Stimulated activated CD4-positive, alpha-beta T cell treated with anti-CD3 and anti-CD28 coated beads, Interleukin-1b, Interleukin-23, amount 100 ng/mL, for 24 hours (primary cell): ENCODE data around the gene COQ4.

Experiments used
- DNase-seq, 4 experiments: peaks; one replicate each; pipeline ENCODE4 v3.0.0-alpha.2; 2020; ENCODE audit warnings: low read depth in 4 of 4, low spot score in 1 of 4

The COQ4 gene

DNA sequence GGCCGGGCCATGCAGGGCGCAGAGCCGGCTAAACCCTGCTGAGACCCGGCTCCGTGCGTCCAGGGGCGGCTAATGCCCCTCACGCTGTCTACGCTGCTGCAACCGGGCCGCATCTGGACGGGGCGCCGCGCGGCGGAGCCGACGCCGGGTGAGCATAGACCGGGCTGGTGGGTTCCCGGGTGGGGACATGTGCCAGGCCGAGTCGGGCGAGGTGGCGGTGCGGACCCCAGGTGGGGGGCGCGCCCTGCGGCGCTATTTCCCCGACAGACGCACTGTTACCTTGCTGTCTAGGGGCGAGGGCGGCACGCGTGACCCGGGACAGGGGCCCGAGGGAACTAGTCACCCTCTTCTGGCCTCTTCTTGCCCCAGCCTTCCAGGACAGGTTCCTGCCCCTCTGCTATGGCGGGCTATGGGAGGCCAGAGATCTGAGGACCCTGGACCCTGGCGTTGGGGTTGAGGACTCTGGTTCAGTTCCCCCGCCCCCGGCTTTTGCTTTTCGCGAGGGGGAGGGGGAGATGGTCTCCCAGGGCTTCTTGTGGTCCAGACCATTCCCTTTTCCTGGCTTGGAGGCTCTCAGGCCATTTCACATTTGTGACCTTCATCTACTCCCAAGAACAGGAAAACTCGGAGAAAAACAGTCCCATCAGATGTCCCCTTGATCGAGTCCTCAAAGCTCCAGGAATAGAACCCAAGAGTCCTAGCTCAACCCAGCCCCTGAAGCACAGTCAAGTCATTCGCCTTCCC lies 18.2 kb downstream of the COQ4 start:
- DNase-seq = peak in 1 of 4 experiments; percentile 9

DNA sequence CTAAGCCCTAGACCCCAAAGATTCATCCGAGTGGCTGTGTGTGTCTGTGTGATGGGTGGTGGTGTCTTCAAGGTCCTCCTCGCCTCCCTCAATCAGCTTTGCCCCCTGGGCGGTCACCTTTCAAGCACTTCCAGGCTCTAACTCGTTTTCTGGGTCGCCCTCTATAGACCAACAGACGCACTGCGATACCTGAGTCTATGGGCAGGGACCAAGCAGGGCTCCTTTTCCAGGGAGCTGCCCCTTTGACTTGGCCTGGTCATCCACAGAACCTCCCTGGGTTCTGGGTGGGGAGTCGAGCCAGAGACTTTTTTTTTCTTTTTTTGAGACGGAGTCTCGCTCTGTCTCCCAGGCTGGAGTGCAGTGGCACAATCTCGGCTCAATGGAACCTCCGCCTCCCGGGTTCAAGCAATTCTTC lies 18.8 kb downstream of the COQ4 start:
- peak in 3 of 4 experiments; percentile 21 to 59 (median 49) for DNase-seq

DNA sequence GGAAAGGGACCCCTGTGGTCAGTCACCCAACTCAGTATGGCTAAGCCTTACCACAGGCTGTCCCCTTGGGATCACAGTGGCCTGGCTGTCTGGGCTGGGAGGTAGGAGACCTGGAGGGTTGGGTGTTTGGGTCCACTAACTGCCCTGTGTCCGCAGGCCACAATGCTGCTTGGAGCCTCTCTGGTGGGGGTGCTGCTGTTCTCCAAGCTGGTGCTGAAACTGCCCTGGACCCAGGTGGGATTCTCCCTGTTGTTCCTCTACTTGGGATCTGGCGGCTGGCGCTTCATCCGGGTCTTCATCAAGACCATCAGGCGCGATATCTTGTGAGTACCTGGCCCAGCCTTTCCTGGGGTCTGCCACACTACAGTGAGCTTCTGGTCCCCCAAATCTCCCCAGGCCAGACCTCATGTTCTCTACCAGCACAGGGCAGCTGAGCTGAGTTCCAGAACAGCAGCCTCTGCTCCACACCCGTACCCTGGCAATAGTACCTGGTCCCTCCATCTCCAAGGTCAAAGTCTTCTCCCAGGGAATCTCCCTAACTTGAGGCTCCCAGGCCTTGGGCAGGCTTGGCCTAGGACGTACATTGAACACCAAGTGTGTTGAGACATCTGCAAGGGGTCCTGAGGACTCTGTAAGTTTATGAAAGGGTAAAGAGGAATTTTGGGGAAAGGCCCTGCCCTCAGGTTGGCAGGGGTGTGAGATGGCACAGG lies 20.5 kb downstream of the COQ4 start:
- DNase-seq = no peak

DNA sequence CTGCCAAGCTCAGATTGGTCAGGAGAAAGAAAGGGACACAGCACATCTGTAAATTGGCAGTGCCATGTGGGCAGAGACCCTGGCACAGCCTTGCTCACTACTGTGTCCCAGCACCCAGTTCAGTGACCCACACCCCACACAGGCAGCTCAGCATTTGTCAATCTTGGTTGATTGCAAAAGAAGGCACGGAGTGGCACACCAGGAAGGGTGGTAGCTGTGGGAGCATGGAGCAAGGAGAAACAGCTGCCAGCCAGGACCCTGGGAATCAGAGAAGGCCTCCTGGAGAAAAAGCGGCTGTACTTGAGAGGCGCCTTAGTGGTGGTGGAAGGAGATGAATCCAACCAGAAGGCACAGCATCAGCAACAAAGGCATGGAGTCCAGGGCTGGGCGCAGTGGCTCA lies 21.2 kb downstream of the COQ4 start:
- DNase-seq = no peak

DNA sequence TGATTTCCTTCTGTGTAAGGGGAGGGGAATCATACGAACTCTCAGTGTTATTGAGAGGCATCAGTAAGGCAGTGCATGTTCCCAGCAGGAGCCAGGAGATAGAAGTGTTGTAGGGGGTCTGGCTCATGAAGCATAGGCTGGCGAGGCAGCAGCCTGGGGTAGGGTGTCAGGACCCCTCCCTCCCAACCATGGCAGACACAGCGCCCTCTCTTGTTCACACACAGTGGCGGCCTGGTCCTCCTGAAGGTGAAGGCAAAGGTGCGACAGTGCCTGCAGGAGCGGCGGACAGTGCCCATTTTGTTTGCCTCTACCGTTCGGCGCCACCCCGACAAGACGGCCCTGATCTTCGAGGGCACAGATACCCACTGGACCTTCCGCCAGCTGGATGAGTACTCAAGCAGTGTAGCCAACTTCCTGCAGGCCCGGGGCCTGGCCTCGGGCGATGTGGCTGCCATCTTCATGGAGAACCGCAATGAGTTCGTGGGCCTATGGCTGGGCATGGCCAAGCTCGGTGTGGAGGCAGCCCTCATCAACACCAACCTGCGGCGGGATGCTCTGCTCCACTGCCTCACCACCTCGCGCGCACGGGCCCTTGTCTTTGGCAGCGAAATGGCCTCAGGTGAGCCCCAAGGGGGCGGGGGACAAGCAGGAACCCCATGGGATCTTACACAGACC lies 22.4 kb downstream of the COQ4 start:
- DNase-seq = no peak

DNA sequence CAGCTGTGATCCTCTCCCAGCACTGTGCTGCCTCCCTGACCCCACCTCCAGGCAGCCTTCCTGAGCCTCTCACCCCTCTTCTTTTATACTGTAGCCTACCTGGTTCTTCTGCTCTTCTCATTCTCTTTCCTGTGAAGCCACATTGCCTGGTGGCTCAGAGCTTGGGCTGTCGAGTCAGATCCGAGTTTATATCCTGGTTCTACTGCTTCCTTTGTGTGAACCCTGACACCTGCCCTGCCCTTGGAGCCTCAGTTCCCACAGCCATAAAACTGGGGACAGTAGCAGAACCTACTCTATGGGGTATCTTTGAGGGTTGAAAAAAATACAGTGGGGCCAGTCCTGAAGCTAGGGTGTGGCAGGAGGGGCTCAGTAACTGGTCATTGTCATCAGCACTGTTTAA lies 26.5 kb downstream of the COQ4 start:
- DNase-seq = no peak

DNA sequence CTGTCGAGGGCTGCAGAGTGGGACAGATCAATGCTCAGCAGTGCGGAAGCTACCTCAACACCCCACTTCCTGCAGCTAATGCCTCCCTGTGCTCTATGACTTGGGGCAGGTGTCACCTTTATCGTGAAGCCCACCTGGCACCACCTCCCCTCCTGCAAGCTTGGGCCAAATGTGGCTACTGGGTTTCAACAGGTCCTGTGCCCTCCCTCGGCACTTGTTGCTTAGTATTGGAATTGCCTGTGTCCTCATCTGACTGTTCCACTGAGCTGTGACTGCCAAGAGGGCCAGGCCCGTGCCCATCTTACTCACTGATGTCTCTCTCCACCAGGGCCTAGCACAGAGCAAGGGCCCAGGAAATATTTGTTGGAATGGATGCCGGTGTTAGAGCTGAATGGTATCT lies 27.1 kb downstream of the COQ4 start:
- no peak for DNase-seq

DNA sequence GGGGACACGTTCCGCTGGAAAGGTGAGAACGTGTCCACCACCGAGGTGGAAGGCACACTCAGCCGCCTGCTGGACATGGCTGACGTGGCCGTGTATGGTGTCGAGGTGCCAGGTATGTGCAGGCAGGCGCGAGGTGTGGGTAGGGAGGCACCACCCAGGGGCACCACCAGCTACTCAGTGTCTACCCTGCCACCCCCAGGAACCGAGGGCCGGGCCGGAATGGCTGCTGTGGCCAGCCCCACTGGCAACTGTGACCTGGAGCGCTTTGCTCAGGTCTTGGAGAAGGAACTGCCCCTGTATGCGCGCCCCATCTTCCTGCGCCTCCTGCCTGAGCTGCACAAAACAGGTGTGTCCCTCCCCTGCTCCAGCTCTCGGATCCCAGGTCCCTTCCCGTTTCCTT lies 32.8 kb downstream of the COQ4 start:
- DNase-seq = no peak

DNA sequence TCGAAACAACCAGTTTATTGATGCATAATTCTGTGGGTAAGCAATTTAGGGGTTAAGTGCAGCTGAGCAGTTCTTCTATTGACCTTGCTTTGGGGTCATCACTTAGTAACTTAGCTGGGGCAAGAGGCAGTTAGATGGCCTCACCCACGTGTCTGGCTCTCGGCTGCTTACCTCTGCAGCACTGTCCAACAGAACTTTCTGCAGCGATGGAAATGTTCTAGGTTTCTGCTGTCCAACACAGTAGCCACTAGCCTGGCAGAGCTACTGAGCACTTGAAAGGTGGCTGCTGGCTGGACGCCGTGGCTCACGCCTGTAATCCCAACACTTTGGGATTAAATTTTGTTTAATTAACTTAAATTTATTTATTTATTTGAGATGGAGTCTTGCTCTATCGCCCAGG lies 35.5 kb downstream of the COQ4 start:
- DNase-seq = no peak

DNA sequence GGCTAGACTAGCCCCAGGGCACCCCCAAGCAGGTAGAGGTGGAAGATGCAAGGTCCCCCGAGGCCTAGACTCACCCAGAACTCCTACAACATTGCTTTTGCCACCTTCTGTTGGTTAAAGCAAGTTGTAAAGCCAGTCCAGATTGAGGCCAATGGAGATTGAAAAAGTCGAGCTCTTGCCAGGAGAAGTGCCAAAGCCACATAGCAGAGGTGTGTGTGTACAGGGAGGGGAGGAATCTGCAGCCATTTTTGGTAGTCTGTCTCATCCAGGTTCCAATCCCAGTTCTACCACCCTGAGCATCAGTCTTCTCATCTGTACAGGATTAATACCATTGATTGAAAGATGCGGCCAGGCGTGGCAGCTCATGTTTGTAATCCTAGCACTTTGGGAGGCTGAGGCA lies 36.2 kb downstream of the COQ4 start:
- no peak for DNase-seq

DNA sequence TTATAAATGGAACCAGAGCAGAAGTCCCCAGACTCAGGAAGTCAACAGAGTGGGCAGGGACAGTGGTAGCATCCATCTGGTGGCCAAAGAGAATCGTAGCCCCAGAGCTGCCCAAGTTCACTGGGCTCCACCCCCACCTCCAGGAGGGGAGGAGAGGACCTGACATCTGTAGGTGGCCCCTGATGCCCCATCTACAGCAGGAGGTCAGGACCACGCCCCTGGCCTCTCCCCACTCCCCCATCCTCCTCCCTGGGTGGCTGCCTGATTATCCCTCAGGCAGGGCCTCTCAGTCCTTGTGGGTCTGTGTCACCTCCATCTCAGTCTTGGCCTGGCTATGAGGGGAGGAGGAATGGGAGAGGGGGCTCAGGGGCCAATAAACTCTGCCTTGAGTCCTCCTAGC lies 38.2 kb downstream of the COQ4 start:
- DNase-seq = no peak

DNA sequence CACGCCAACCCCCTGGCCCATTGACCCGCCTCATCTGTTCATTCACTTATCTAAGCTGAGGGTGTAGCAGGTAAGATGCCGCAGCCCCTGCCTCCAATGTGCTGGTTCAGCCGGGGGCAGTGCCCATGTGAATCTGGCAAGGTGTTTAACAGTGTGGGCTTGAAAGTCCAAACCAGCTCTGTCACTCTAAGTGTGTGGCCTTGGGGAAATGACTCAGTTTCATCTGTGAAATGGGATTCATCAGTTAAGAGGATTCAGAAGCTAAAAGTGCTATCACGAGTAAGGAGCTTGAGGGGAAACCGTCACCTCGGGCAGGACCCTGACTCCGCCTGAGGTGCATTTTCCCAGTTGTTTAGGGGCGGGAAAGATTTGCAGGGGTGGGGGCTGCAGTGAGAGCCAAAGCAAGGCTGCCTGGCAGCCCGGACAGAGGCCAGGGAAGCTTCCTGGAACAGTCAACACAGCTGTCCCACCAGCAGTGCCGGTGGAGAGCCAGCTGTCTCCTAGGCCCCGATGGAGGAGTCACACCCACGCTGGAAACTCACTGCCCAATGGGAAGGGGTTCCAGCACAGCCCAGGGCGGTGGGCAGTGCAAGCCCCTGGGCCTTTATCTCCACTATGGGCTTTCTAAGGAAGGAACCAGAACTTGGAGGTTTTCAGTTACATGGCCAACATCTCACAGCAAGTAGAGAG lies 38.8 kb downstream of the COQ4 start:
- DNase-seq = no peak

DNA sequence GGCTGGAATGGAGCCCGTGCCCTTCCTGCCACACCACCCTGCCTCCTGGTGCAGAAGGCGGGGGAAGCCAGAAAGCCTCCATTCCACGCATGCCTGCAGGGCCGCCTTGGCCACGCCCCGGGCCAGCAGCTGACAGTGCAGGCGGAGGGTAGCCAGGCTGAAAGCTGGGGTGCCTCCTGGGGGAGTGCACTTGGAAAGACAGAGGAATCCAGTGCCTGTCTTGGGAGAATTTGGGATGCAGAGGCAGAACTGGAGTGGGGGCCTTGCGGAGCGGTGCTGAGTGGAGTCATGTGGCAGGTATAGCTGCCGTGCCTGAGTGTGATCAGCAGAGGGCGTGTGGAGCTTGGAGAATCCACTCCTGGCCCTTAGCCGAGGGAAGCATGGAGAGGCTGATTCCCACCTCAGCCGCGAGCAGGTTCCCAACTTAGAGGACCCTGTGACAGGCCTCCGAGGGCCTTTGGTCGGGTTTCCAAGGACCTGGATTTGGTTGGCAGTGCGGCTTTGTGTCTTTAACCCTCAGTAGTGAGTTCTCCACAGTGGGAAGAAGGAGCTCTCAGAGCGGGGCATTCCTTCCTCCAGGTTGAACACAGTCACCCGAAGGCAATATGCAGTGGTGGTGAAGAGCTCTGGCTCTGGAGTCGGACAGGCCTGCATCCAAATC lies 39.5 kb downstream of the COQ4 start:
- peak; percentile 35 to 62 (median 42) for DNase-seq

DNA sequence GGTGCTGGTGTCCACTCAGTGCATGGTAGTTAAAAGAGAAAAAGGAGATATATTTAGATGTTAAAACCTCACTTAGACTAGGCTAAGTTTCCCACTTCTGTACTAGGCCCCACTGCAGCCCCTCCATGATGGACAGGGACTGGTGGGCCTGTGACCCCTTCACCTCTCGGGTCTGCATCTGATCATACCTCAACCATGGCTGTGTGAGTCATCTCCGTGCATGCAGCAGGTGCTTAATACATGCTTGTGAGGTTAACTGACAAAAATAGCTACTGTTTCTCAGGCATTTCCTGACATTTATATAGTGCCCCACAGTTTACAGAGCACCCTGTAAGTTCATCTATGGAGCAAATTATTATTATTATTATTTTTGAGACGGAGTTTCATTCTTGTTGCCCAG lies 40.1 kb downstream of the COQ4 start:
- no peak for DNase-seq

DNA sequence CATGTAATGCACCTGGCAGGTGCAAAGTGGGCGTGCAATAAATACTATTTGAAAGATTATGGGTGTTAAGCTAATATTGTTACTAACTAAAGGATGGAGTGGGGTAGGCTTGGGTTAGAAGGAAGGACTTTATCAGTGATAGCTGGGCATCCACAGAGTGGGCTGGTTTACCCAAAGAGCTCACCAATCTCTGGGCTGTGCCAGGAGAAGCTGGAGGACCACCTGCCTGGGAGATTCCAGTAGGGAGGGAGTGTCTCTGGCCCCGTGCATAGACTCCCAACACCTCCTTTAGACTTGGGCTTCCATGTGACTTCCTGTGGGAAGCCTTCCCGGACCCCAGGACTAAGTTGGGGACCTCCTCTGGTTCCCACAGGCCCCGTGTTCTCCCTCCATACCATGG lies 42.9 kb downstream of the COQ4 start:
- no peak for DNase-seq

DNA sequence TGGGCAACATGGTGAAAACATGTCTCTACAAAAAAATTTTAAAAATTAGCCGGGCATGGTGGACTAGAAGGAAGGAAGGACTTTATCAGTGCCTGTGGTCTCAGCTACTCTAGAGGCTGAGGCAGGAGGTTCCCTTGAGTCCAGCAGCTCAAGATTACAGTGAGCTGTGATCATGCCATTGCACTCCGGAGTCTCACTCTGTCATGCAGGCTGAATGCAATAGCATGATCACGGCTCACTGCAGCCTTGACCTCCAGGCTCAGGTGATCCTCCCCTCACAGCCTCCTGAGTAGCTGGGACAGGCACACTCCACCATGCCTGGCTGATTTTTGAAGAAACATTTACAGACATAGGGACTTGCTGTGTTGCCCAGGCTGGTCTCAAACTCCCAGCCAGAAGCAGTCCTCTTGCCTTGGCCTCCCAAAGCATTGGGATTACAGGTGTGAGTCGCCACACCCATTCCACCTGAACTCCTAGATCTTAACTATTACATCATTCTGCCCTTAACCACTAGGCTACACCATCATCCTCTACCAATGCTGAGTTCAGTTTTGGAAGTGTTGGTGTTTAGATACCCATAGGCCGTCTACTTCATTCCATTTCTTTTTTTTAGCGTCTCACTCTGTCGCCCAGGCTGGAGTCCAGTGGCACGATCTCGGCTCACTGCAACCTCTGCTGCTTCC lies 46.5 kb downstream of the COQ4 start:
- no peak for DNase-seq

DNA sequence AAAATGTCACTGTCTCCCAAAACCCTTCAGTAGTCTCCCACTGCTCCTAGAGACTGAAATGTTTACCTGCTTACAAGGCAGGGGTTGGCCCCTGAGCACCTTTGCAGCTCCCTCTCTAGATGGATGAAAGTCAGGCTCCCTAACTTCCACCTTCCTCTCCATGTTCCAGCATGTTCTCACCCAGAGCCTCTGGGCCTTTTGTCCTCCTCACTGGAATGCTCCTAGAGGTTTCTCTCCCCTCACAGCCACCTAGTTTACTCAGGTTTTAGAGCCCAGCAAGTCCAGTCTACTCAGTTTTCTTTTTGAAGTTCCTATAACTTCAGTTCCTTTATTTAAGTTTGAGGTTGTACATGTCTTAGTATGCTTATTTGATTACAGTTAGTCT lies 47.7 kb downstream of the COQ4 start:
- no peak for DNase-seq

DNA sequence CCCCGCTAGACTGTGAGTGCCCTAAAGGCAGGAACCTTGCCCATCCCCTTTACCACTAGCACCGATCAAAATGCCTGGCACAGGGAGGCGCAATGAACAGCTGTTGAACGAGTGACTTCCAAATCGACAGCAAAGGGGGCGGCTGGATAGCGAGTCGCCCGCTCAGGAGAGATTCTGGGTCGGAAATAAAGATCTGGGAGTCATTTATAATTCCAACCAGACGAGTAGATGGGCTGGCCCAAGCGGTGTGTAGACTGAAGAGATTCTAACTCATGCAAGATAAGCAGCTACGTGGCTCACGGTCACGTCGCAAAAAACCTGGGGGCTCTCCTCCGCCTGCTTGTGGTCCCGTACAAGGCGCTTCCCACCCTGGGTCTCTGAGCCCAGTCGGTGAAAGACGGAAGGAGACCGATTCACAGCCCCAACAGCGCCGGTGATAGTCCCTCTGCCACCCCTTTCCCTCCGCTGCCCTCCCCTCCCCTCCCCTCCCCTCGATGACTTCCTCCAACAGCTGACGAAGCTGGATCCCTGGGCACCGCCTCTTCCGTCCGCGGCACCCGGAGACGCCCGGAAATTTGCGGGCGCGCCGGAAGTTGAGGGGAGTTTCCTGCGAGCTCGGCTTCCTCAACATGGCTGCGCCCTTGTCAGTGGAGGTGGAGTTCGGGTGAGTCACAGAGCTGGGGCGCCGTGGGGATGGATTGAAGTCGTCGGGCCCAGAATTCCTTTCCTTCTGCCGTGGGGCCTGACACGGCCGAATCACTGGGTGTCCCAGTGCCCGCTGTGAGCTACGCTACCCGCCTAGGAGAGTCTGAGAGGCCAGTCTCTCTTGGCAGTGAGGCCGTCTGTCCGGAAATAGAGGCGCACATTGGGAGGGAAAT lies 48.4 kb downstream of the COQ4 start, which contains the start of gene URM1:
URM1 (plus strand) TSS at position 623 of the 878 bp plus-strand sequence; CDS start at position 630, 7 bp downstream.
- DNase-seq = peak; percentile 86 to 93 (median 90)

DNA sequence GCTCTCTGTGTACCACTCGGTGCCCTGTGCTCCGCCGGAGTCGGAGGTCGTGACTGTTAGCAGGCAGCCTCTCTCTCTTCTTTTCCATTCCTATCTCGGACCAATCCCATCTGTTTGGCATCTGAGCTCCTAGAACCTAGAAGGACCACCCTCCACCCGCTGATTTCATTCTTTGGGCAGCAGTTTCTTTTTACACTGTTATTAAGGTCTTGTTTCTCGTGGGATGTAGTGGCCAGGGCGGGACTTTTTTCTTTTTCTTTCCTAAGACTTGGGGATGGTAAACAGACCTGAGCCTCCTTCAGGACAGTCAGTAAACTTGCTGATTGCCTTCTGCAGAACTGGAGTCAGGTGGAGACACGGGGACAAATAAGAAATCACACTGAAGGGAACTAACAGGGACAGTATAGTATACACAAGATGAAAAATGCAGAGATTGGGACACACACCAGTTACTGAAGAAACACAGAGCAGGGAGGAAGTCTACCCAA lies 49.0 kb downstream of the COQ4 start:
- no peak for DNase-seq
